Neural cell (in vitro differentiated cells): ENCODE results near the gene THRB. TPM values are rescaled to one million over a fixed set of nuclear protein-coding genes. Genes with fewer than 3 reads are reported as not detected.

ENCODE experiments used
- H2AFZ ChIP-seq: fragments of 200-600, 300-800 bp; sonication (generic), shearing (Covaris generic); 2 replicates; pipeline ENCODE4 v1.6.0; 2014; ENCODE audit warnings: low read depth, mild to moderate bottlenecking, antibody characterized with exemption, low read length, moderate library complexity
- H3F3A ChIP-seq: fragments of 200-600 bp; shearing (Covaris generic); 2 replicates; pipeline ENCODE4 v1.6.1; 2016; ENCODE audit warnings: mild to moderate bottlenecking, moderate library complexity, mixed read lengths, antibody characterized with exemption, low read length; ENCODE audit not compliant: insufficient read depth, poor library complexity, severe bottlenecking
- H3K27ac ChIP-seq: fragments of 200-600, 300-800 bp; sonication (generic), shearing (Covaris generic); 2 replicates; pipeline ENCODE4 v1.5.1; 2014; ENCODE audit warnings: mild to moderate bottlenecking, low read length, moderate library complexity
- H3K27me3 ChIP-seq: fragments of 300-800, 200-600 bp; sonication (generic), shearing (Covaris generic); 2 replicates; pipeline ENCODE4 v1.6.0; 2014; ENCODE audit warnings: mild to moderate bottlenecking, low read depth, low read length, moderate library complexity; ENCODE audit not compliant: insufficient read depth
- H3K36me3 ChIP-seq: fragments of 300-800, 200-600 bp; sonication (generic), shearing (Covaris generic); 2 replicates; pipeline ENCODE4 v1.5.1; 2014; ENCODE audit warnings: mild to moderate bottlenecking, antibody characterized with exemption, low read length, moderate library complexity; ENCODE audit not compliant: insufficient read depth
- H3K4me2 ChIP-seq: fragments of 300-800, 200-600 bp; sonication (generic), shearing (Covaris generic); 2 replicates; pipeline ENCODE4 v1.6.0; 2014; ENCODE audit warnings: mild to moderate bottlenecking, low read length
- H3K4me3 ChIP-seq: fragments of 300-800, 200-600 bp; sonication (generic), shearing (Covaris generic); 2 replicates; pipeline ENCODE4 v1.5.1; 2014; ENCODE audit warnings: mild to moderate bottlenecking, low read length, moderate library complexity
- H3K79me2 ChIP-seq: fragments of 200-600 bp; shearing (Covaris generic); replicated peaks from 2 replicates; pipeline ENCODE4 v1.6.0; 2014; ENCODE audit warnings: mild to moderate bottlenecking, low read length, moderate library complexity; ENCODE audit not compliant: insufficient read depth
- H3K9ac ChIP-seq: fragments of 300-800, 200-600 bp; sonication (generic), shearing (Covaris generic); 2 replicates; pipeline ENCODE4 v1.6.1; 2016; ENCODE audit warnings: mild to moderate bottlenecking, low read length, mixed read lengths
- H3K9me2 ChIP-seq: fragments of 200-600 bp; shearing (Covaris generic); 2 replicates; pipeline ENCODE4 v1.6.1; 2016; ENCODE audit warnings: mild to moderate bottlenecking, low read length, mixed read lengths; ENCODE audit not compliant: insufficient read depth
- H3K9me3 ChIP-seq: fragments of 200-600, 300-800 bp; sonication (generic), shearing (Covaris generic); 2 replicates; pipeline ENCODE4 v1.6.1; 2016; ENCODE audit warnings: mild to moderate bottlenecking, mixed run types, low read length, moderate library complexity, mixed read lengths
- H4K20me1 ChIP-seq: fragments of 200-600 bp; shearing (Covaris generic); 2 replicates; pipeline ENCODE4 v1.6.1; 2016; ENCODE audit warnings: mild to moderate bottlenecking, mixed run types; ENCODE audit not compliant: insufficient read depth
- CTCF ChIP-seq: fragments of 450-650 bp; IDR thresholded peaks from 2 replicates; pipeline ENCODE4 v1.5.1; 2014; ENCODE audit warnings: antibody characterized with exemption, mild to moderate bottlenecking, moderate library complexity; ENCODE audit not compliant: poor library complexity, severe bottlenecking
- EP300 ChIP-seq: fragments of 450-650 bp; conservative IDR thresholded peaks from 2 replicates; pipeline ENCODE4 v1.6.1; 2014; ENCODE audit warnings: antibody characterized with exemption, mild to moderate bottlenecking, moderate library complexity; ENCODE audit not compliant: poor library complexity, severe bottlenecking
- EZH2 ChIP-seq: fragments of 200-600, 300-800 bp; shearing (Covaris generic), sonication (generic); IDR thresholded peaks from 2 replicates; pipeline ENCODE4 v1.6.1; 2014; ENCODE audit warnings: antibody characterized with exemption, low read length, borderline replicate concordance, mild to moderate bottlenecking; ENCODE audit not compliant: insufficient read depth, poor library complexity, severe bottlenecking
- MXI1 ChIP-seq: fragments of 450-650 bp; conservative IDR thresholded peaks from 2 replicates; pipeline ENCODE4 v1.6.1; 2014; ENCODE audit warnings: antibody characterized with exemption, mild to moderate bottlenecking; ENCODE audit not compliant: poor library complexity, severe bottlenecking
- SMC3 ChIP-seq: fragments of 450-650 bp; conservative IDR thresholded peaks from 2 replicates; pipeline ENCODE4 v1.6.1; 2014; ENCODE audit warnings: antibody characterized with exemption, mild to moderate bottlenecking, moderate library complexity; ENCODE audit not compliant: poor library complexity
- TAF1 ChIP-seq: IDR thresholded peaks from 2 replicates; pipeline ENCODE4 v1.6.1; 2012; ENCODE audit warnings: low read depth
- polyA plus RNA-seq: library from polyadenylated mRNA; depleted of rRNA; stranded (reverse); fragments of >200 nt; gene quantifications from 2 replicates; pipeline ENCODE4 v1.2.3, GENCODE V29; 2014
- TF ChIP-seq, protein P1 (sequence below): IDR thresholded peaks from 2 replicates; pipeline ENCODE4 v1.6.1; 2012; ENCODE audit warnings: borderline replicate concordance

THRB gene
- polyA plus RNA-seq, 1 donor from 2014 or later, result 1.7 TPM

DNA sequence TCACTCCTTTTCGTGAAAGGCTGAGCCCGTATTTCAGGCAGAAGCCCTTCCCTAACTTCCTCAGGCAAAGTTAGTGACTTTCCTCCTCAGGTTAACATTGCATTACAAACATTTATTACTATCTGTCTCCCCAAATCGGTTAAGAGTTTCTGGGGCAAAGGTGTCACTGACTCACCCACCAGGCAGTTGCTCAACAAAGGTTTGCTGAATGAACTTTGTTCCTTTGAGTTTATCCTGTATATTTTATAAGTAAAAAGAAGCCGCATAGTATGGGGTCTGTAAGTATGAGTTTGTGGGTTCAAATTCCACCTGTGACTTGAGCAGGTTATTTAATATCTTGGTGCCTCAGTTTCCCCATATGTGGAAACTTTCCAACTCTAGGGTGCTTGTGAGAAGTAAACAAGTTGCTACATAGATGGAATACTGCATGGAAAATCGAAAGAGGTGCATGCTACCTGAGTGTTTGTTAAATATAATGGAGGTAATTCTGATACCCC, 177.7 kb downstream of the THRB start:
- Histone ChIP-seq H3K27me3 (no peaks in the 10 kb centered on the region), H4K20me1 (no peaks in the 10 kb centered on the region), H3K27ac (no peak overlapping the region), H3F3A (no peaks in the 10 kb centered on the region), H3K9me3 (no peaks in the 10 kb centered on the region), H3K79me2 (no peaks in the 10 kb centered on the region), H3K4me2 (no peak overlapping the region), H3K9ac (no peak overlapping the region), H3K4me3 (no peak overlapping the region), H3K36me3 (no peaks in the 10 kb centered on the region), H3K9me2 (no peaks in the 10 kb centered on the region), H2AFZ (no peak overlapping the region)
- TF ChIP-seq, protein P1, sequence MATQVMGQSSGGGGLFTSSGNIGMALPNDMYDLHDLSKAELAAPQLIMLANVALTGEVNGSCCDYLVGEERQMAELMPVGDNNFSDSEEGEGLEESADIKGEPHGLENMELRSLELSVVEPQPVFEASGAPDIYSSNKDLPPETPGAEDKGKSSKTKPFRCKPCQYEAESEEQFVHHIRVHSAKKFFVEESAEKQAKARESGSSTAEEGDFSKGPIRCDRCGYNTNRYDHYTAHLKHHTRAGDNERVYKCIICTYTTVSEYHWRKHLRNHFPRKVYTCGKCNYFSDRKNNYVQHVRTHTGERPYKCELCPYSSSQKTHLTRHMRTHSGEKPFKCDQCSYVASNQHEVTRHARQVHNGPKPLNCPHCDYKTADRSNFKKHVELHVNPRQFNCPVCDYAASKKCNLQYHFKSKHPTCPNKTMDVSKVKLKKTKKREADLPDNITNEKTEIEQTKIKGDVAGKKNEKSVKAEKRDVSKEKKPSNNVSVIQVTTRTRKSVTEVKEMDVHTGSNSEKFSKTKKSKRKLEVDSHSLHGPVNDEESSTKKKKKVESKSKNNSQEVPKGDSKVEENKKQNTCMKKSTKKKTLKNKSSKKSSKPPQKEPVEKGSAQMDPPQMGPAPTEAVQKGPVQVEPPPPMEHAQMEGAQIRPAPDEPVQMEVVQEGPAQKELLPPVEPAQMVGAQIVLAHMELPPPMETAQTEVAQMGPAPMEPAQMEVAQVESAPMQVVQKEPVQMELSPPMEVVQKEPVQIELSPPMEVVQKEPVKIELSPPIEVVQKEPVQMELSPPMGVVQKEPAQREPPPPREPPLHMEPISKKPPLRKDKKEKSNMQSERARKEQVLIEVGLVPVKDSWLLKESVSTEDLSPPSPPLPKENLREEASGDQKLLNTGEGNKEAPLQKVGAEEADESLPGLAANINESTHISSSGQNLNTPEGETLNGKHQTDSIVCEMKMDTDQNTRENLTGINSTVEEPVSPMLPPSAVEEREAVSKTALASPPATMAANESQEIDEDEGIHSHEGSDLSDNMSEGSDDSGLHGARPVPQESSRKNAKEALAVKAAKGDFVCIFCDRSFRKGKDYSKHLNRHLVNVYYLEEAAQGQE, result no peak
- TF ChIP-seq EZH2 (no peak), TAF1 (no peak), CTCF (no peak)

DNA sequence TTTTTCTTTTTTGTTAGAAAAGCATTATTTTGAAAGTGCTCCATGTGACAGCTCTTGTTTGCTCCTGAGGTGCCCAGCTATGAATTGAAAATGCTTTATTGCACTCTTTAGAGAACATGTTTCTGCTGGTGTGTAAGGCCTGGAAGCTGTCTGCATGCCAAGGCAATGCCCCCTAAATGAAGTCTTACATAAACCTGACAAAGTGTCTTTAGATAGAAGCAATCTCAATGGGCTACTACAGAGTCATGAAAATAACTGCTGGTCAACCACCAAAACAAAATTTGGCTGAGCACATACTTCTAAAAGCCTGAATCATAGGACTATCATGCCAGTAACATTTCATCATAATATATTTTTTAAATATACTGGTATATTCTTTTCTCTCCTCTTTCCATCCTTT, 178.7 kb downstream of the THRB start:
- H3K27me3 ChIP-seq, result no peaks in the 10 kb centered on the region
- no peak overlapping the region for H3K4me3 ChIP-seq
- H3K79me2 ChIP-seq, result no peaks in the 10 kb centered on the region
- H2AFZ ChIP-seq, result no peak overlapping the region
- no peaks in the 10 kb centered on the region for H4K20me1 ChIP-seq
- H3K27ac ChIP-seq, result no peak overlapping the region
- H3K9me3 ChIP-seq, result no peaks in the 10 kb centered on the region
- H3K4me2 ChIP-seq, result no peak overlapping the region
- H3K36me3 ChIP-seq, result no peaks in the 10 kb centered on the region
- TF ChIP-seq TAF1, result no peak
- no peak for TF ChIP-seq EP300
- TF ChIP-seq CTCF, result no peak
- no peak for TF ChIP-seq MXI1
- no peak for TF ChIP-seq SMC3
- H3K9me2 ChIP-seq, result no peaks in the 10 kb centered on the region
- H3F3A ChIP-seq, result no peaks in the 10 kb centered on the region
- H3K9ac ChIP-seq, result no peak overlapping the region
